GM21786 (cell line): ENCODE data around the gene DCDC2.
A peak's percentile ranks its signal among the peaks of the same experiment; 100 is the strongest.
"Not testable (repeated sequence)": the region's sequence is repeated elsewhere in the genome, so short reads cannot be mapped to it uniquely, and the experiment has no call there.

Source experiments
- ATAC-seq: cut with Tn5 transposase; IDR thresholded peaks from one replicate; pipeline ENCODE4 v1.9.1; 2021; ENCODE audit not compliant: unreplicated experiment

DCDC2 gene

DNA sequence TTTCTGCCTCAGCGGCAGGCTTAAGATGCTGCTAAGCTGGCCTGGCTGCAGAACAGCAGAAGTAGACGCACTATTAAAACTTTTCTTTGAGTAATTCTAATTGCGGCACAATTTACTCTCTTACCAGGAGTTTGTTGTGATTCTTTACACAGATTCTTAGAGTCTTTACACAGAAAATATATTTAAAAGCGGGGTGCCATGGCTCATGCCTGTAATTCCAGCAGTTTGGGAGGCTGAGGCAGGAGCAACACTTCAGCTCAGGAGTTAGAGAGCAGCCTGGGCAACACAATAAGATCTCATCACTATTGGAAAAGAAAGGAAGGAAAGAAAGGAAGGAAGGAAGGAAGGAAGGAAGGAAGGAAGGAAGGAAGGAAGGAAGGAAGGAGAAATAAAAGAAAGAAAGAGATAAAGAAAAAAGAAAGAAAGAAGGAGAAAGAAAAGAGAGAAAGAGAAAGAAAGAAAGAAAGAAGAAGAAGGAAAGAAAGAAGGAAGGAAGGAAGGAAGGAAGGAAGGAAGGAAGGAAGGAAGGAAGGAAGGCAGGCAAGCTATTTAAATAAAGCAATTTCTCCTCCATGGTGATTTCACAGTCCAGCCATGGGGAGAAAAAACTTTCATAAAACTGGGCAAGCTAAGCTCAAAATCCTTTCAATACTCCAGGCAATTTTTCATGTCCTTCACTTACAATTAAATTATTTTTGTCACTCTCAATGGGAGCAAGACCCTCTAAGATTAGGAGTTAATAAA is 23.8 kb upstream of the DCDC2 start:
- no peak for ATAC-seq

DNA sequence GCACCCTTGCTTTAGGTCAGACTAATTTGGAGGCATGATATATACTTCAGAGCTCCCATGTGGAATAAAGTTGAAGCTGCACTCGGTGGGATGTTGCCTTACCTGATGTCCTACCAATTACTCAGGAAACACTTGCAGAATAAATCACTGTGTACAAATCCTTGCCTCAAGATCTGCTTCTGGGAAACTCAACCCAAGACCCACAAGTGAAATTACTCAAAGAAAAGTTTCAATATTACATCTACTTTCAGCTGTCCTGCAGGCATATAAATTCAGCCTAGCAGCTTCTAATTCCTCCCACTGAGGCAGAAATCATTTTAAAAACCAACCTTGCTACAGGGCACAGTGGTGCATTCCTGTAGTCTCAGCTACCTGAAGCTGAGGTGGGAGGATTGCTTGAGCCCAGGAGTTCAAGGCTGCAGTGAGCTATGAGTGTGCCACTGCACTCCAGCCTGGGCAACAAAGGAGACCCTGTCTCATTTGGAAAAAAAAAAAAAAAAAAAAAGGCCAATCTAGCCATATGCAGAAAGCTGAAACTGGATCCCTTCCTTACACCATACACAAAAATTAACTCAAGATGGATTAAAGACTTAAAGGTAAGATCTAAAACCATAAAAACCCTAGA is 20.7 kb upstream of the DCDC2 start:
- ATAC-seq: no peak

DNA sequence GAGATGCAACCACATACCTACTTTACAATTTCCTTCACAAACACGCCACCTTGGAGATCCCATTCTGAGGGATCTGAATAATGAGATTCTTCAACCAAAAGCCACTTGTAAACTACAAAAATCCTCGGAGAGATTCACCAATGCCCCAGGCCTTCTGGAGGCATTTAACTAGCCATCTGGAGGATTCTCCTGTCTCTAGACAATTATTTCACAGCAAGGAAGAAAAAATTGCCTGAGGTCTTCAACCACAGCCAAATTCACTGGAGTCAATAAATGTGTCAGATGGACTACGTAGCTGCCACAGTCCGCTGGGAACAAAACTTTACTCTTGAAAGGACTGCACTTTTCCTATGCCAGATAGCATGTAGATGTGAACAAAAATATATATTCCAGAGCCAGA is 19.0 kb upstream of the DCDC2 start:
- ATAC-seq: no peak

DNA sequence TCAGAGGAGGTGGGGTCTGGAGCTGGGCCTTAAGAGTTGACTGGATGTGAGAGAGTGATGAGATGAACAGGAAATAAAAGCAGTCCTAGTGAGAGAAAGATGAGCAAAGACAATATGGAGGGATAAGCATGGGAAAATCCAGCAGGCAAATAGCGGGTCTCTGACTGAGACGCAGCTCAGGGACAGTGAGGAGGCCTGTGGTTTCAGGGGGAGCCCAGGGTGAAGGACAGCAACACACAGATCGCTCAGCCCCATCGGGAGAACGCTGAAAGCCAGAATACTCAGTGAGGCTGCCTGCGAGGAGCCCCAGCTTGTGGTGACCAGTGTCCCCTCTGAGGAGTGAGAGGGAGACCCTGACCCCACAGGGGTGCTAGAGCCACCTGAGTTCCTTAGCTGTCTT is 16.8 kb upstream of the DCDC2 start:
- ATAC-seq: no peak

DNA sequence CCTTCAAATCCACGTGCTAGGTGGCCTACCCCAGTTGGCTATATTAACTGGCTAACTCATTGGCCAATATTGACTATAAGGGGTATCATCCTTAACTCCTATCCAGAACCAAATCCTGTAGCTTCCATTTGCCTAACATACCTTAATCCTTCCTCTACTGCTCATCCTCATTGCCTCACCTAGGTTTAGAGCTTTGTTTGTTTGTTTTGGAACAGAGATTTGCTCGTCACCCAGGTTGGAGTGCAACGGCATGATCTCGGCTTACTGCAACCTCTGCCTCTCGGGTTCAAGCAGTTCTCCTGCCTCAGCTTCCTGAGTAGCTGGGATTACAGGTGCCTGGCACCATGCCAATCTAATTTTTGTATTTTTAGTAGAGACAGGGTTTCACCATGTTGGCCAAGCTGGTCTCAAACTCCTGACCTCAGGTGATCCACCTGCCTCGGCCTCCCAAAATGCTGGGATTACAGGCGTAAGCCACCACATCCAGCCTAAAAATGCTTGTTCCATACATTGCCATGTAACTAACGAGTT is 7.3 kb upstream of the DCDC2 start:
- ATAC-seq: not testable (repeated sequence)

DNA sequence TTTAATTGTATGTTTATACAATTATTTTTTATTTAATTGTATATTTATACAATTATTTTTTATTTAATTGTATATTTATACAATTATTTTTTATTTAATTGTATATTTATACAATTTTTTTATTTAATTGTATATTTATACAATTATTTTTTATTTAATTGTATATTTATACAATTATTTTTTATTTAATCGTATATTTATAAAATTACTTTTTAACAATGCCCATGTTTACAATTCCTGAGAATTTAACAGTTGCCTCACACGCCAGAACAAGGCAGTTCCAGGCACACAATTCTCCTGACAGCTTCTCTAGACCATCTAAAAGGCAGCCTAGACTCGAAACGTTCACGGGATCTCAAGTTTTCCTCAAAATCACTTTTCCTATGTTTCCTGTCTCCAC is 4.5 kb upstream of the DCDC2 start:
- ATAC-seq: not testable (repeated sequence)

DNA sequence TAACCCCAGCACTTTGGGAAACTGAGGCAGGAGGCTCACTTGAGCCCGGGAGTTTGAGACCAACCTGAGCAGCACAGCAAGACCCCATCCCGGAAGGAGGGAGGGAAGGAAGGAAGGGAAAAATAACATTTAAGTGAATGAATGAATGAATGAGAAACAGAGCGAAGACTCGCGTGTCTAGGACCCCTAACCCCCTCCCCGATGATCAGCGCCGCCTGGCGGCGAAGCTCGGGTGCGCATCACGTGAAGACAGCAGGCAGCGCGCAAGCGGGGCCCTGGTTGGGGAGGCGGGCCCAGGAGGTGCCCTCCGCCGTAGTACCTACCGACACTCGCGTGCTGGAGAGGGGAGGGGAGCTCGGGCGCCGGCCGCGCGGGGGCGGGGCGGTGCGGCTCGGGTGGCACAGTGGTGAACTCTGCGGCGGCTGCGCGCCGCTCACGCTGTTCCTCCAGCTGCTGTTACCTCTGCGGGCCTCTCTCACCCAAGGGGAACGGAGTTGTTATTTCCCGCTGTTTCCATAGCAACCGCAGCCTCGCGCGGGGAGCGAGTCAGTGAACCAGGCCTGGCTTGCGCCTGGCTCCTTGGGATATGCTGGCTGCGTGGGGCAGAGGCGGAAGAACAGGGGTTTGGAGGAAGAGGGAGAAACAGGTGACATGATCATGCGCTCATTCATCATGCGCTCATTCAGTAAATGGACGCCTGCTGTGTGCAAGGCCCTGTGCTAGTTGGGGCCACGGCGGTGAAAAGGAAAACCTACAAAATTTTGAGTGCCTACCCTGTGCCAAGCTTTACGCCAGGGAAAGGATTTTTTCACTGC is 2.0 kb upstream of the DCDC2 start:
- peak; percentile 83 for ATAC-seq

DNA sequence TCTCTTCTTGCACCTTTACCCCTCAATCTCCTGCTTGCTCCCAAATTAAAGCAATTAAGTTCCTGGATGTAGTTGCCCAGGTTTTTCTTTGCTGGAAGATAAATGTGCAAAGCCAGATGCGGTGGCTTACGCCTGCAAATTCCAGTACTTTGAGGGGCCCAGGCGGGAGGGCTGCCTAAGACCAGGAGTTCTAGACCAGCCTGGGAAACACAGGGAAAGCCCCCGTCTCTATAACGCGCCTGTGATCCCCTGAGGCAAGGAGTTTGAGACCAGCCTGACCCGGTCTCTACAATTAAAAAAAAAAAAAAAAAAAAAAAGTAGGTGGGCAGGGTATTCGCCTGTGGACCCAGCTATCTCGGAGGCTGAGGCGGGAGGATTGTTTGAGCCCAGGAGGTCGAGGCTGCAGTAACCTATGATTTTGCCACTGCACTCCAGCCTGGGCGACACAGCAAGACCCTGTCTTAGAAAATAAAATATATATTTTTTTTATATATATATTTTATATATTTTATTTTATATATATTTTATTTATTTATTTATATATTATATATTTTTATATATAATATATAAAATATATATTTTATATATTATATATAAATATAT is 461 bp upstream of the DCDC2 start:
- ATAC-seq: no peak

DNA sequence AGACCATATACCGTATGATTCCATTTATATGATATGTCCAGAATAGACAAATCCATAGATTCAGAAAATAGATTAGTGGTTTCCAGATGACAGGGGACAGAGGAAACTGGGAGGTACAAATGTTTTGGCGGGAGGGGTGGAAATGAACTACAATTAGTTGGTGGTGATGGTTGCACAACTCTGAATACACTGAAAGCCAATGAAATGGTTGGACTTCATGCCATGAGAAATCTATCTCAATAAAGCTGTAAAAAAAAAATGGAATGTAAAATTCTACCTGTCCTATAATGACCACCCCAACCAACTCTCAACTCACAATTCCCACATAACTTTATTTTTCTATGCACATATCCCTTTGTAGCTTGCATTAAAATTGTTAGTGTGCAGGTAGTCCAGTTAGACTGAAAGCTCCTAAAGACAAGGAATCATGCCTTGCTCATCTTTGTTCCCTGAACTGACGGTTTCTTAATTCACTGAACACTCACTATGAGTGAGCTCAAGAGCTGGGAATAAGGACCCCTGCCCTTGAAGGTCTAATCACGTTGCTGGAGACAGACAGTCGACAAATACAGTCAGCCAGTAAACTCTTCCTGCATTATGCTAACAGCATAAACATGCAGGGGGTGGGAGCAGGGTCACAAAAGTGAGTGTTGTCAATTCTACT is 1.4 kb downstream of the DCDC2 start:
- no peak for ATAC-seq

DNA sequence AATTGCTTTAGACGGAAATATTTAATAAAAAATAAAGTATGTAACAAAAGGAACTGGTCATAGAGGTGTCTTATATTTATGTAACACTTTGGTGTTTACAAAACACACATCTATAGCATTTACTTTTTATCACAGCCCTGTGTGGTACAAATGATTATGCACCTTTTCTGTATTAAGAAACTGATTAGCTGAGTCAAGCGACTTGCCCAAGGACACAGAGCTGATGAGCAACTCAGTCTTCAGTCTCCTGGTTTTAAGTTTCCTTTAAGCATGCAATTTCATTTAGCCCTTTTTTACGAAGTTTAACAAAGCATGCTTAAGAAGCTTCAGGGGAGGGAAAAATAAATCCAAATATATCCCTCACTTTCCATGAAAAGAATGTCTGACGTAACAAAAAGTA is 2.5 kb downstream of the DCDC2 start:
- ATAC-seq: no peak

DNA sequence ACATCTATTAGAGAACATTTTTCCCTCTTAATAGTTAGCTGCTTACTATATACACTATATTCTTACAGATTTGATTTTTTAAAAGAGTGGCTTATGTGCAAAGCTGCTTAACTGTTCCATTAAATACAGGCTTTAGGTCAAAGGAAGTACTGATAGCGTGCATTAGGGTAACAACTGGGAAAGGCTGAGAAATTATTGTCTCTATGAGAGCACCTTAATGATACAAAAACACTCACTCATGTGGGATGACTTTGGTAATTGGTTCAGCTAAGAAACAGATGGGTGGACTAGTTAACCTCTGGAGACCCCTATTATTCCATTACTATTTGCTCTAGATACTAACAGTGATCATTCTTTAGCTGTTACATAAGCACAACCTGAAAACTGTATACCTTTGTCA is 4.0 kb downstream of the DCDC2 start:
- ATAC-seq: no peak

DNA sequence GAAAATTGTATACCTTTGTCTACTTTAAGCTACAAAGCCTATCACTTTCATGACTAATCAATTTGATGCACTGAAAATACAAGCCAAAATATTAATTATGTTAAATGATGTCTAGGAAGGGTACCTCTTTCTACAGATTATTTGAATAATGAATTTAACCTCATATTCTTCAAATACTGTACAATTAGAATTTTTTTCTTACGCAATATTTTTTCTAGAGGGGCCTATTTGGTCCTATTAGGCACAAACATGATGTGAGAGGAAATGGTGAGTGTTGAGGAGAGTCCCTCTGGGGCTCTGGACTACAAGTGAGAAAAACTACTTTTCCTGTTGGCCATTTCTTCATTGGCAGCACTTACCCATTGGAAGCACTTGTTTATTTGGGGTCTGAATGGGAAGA is 5.4 kb downstream of the DCDC2 start:
- ATAC-seq: no peak

DNA sequence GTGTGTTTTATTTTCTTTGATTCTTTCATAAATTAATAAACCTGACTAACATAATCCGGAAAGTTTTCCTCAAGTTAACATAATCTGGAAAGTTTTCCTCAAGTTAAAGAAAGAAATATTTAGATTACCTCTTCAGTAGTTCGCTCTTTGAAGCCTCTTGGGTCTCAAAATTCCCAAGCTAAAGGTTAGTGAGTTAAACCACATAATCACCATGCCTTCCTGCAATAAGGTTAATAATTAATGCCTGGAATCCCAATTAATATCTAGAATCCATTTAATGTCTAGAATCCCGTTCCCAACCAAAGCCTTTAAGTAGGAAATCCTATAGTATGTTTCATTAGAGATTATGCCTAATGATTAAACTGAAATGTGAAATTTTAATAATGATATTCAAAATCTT is 12.9 kb downstream of the DCDC2 start:
- ATAC-seq: no peak

DNA sequence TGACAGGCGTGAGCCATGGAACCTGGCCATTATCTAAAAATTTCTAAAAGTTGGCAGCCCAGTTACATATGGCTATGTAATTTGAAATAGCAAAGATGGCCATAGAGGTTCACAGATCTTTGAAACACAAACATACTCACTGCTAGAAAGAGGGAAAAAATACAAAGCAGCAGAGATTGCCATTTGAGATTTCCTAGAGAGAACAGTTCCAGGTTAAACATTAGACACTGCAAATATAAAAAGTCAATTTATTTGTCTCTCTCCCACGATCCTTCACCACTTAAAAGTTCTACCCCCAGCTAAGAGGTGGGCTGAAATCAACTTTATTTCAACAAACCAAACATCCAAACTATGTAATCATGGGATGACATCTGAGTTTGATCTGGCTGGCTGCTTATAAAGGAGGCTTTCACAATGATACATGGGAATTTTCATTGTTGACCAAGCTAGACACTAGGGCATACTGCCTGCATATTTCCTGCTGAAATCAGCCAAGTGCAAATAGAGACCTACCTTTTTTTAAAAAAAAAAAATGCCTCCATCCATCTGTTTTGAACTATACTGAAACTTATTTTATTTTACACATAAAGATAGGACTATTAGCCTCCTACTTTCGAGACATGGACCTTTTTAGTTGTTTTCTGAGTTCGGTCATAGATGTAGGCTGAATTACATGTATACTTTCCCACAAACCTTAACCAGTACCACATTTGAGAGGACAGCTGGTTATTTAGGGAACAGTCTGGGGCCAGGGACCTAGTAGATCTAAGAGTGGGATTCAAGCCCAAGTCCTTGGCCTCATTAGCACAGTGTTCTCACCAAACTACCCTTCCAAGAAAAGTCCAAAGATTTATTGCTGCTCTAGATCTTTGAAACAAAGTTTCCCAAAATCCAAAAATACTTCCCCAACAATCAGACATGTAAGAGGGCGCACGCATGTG is 16.6 kb downstream of the DCDC2 start:
- no peak for ATAC-seq

DNA sequence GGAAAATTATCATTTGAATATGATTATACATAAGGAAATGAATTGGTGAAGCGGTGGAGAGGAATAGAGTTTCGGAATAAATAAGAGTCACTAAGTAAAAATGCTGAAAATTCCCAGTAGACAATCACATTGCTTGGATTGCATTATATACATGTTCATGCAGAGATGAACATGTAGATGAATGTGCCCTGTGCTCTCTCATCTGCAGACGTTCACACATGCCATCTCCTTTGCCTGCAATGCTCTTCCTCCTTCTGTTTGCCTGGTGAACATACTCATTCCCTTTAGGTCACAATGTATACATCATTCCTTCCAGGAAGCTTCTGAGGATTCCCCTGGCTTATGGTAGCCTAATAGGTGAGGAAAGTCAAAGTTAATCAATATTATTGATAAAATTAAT is 17.9 kb downstream of the DCDC2 start:
- ATAC-seq: no peak

DNA sequence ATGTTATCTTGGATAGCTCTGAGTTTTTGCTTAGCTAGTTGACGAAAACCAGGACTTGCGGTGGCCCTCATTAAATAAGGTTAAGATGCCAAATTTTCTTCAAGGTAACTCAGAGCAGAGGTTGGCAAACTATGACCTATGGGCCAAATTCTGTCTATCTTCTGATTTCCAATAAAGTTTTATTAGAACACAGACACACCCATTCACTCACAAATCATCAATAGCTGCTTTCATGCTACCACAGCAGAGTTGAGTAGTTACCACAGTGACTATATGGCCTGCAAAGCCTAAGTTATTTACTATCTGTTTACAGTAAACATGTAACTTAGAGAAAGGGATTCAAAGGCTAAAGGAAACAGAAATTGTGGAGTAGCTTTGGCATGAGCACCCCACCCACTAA is 23.6 kb downstream of the DCDC2 start:
- ATAC-seq: no peak

DNA sequence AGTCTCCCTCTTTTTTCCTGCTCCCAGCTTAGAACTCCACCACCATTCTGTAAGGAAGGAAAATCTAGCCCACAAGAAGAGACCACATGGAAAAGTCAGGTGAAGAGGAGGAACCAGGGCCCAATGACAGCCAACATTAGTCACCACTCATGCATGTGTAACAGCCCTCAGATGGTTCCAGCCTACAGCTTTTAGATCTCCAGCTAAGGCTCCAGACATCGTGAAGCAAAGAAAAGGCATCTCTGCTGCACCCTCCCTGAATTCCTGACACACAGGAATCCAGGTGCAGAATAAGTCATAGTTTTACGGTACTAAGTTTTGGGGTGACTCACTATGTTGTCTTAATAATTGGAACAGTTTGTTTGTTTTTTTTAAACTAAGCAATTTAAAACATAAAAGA is 25.5 kb downstream of the DCDC2 start:
- no peak for ATAC-seq

DNA sequence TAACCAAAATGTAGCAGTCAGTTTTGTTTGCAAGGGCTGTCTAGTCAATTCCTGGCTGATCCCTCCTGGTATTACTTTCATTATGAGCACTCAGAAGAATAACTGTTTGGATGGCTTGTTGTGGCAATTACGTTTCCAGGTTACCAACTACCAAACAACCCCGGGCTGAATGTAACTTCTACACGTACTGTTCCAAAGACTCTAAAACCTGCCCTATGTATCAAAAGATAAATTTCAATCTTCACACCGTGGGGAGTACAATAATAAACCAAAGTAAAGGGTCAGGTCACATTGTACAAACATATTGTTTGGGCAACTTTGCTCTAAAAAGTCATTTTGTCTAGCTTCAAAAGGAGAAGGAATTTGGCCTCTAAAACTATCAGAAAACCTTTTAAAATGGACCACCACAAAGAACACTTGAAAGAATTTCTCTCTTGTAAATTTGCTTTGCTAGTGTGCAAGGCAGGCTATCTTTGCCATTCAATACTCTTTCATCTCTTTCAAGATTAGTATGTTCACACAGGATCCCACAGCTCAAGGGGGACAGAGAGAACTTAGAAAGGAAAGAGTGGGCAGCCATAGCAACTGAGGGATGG is 27.6 kb downstream of the DCDC2 start:
- no peak for ATAC-seq

DNA sequence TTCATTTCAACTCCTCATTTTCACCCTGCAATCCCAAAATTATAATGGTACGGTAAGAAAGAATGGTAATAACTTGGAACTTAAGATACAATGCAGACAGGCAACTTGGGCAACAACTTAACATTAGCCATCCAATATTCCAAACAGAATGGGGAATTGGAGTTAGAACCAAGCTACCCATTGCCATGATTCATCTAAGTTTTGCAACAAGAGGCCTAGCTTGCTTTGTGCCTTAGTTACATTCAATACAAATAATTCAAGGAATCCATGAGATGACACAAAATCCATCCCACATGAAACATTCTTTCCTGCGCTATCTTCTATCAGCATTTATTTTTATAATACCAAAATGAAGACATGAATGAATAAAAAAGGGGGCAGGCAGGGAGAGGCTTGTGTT is 28.4 kb downstream of the DCDC2 start:
- ATAC-seq: no peak
